ENCODE data around the gene C16orf87. TPM values are rescaled to one million over a fixed set of nuclear protein-coding genes. Genes with fewer than 3 reads are reported as not detected.

Gene C16orf87
- total RNA-seq, 1 donor from 2014 or later, result 25.0 TPM

DNA sequence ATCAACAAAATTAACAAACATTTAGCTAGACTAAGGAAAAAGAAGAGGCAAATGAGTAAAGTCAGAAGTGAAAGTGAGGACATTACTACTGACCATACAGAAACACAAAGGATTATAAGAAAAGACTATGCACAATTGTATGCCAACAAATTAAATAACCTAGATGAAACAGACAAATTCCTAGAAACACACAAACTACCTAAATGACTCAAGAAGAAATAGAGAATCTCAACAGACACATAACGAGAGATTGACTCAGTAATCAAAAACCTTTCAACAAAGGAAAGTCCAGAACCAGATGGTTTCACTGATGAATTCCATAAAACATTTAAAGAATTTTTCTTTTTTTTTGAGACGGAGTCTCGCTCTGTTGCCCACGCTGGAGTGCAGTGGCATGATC, 47.2 kb downstream of the C16orf87 start:
- H3K9me3 Mint-ChIP-seq (ENCODE audit: unreplicated experiment), result peaks cover 6% of the 10 kb centered on the region
- Histone ChIP-seq H3K79me2 (ENCODE audit: insufficient read depth, low read length) (no peaks in the 10 kb centered on the region), H2AFZ (ENCODE audit: low read depth, low read length) (no peak overlapping the region), H3K9ac (ENCODE audit: low read length) (no peak overlapping the region), H3K27me3 (ENCODE audit: insufficient read depth, low read length) (no peaks in the 10 kb centered on the region), H3K4me3 (ENCODE audit: insufficient read depth, low read depth, low read length) (no peak overlapping the region), H4K20me1 (ENCODE audit: insufficient read depth, low read length) (no peaks in the 10 kb centered on the region), H3K27ac (ENCODE audit: low read depth, low read length) (no peak overlapping the region), H3K4me2 (ENCODE audit: low read length) (no peak overlapping the region), H3K4me1 (ENCODE audit: insufficient read depth, low read length) (no peaks in the 10 kb centered on the region), H3K9me3 (ENCODE audit: insufficient read depth, low read depth, low read length) (no peaks in the 10 kb centered on the region), H3K36me3 (ENCODE audit: insufficient read depth, low read length) (no peaks in the 10 kb centered on the region)
- FAIRE-seq (no peak), DNase-seq (ENCODE audit: low read depth) (no peak)
- no peak for TF ChIP-seq EZH2 (IDR thresholded peaks at IDR 0.05; ENCODE audit: insufficient read depth, low read length)
- TF ChIP-seq, protein P1, sequence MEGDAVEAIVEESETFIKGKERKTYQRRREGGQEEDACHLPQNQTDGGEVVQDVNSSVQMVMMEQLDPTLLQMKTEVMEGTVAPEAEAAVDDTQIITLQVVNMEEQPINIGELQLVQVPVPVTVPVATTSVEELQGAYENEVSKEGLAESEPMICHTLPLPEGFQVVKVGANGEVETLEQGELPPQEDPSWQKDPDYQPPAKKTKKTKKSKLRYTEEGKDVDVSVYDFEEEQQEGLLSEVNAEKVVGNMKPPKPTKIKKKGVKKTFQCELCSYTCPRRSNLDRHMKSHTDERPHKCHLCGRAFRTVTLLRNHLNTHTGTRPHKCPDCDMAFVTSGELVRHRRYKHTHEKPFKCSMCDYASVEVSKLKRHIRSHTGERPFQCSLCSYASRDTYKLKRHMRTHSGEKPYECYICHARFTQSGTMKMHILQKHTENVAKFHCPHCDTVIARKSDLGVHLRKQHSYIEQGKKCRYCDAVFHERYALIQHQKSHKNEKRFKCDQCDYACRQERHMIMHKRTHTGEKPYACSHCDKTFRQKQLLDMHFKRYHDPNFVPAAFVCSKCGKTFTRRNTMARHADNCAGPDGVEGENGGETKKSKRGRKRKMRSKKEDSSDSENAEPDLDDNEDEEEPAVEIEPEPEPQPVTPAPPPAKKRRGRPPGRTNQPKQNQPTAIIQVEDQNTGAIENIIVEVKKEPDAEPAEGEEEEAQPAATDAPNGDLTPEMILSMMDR (IDR thresholded peaks at IDR 0.05; ENCODE audit: insufficient read depth, low read depth, low read length), result no peak
- no peaks in the 10 kb centered on the region for H3K27me3 Mint-ChIP-seq (ENCODE audit: low read depth, unreplicated experiment)
- H3K4me3 Mint-ChIP-seq (ENCODE audit: unreplicated experiment), result no peak overlapping the region
- H3K36me3 Mint-ChIP-seq (ENCODE audit: low read depth, unreplicated experiment), result no peaks in the 10 kb centered on the region
- no peak overlapping the region for H3K27ac Mint-ChIP-seq (ENCODE audit: unreplicated experiment)
- peaks cover 8% of the 10 kb centered on the region for H3K4me1 Mint-ChIP-seq (ENCODE audit: low read depth, unreplicated experiment)

DNA sequence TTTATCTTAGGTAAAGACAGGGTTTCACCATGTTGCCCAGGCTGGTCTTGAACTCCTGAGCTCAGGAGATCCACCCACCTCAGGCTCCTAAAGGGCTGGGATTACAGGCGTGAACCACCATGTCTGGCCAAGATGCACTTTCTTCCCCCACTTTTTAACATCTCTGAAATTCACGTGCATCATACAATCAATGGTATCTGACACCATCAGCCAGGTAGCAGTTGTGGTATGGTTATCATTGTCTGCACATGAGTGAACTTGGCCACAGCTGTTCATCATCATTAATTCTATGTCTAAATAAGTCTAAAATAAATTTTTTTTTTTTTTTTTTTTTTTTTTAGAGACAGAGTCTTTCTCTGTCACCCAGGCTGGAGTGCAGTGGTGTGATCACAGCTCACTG, 48.7 kb downstream of the C16orf87 start:
- Histone ChIP-seq H3K4me3 (ENCODE audit: insufficient read depth, low read depth, low read length) (no peak overlapping the region), H4K20me1 (ENCODE audit: insufficient read depth, low read length) (no peaks in the 10 kb centered on the region), H3K36me3 (ENCODE audit: insufficient read depth, low read length) (no peaks in the 10 kb centered on the region), H2AFZ (ENCODE audit: low read depth, low read length) (no peak overlapping the region), H3K27ac (ENCODE audit: low read depth, low read length) (no peak overlapping the region), H3K27me3 (ENCODE audit: insufficient read depth, low read length) (no peaks in the 10 kb centered on the region), H3K9ac (ENCODE audit: low read length) (no peak overlapping the region), H3K79me2 (ENCODE audit: insufficient read depth, low read length) (no peaks in the 10 kb centered on the region), H3K4me1 (ENCODE audit: insufficient read depth, low read length) (no peaks in the 10 kb centered on the region), H3K4me2 (ENCODE audit: low read length) (no peak overlapping the region), H3K9me3 (ENCODE audit: insufficient read depth, low read depth, low read length) (peaks cover 4% of the 10 kb centered on the region)
- no peak overlapping the region for H3K4me3 Mint-ChIP-seq (ENCODE audit: unreplicated experiment)
- H3K36me3 Mint-ChIP-seq (ENCODE audit: low read depth, unreplicated experiment), result no peaks in the 10 kb centered on the region
- H3K27ac Mint-ChIP-seq (ENCODE audit: unreplicated experiment), result no peak overlapping the region
- H3K4me1 Mint-ChIP-seq (ENCODE audit: low read depth, unreplicated experiment), result peaks cover 4% of the 10 kb centered on the region
- peaks cover 6% of the 10 kb centered on the region for H3K9me3 Mint-ChIP-seq (ENCODE audit: unreplicated experiment)
- TF ChIP-seq, protein P1 (IDR thresholded peaks at IDR 0.05; ENCODE audit: insufficient read depth, low read depth, low read length), result no peak
- no peak for TF ChIP-seq EZH2 (IDR thresholded peaks at IDR 0.05; ENCODE audit: insufficient read depth, low read length)
- no peaks in the 10 kb centered on the region for H3K27me3 Mint-ChIP-seq (ENCODE audit: low read depth, unreplicated experiment)
- no peak for DNase-seq (ENCODE audit: low read depth)
- no peak for FAIRE-seq

DNA sequence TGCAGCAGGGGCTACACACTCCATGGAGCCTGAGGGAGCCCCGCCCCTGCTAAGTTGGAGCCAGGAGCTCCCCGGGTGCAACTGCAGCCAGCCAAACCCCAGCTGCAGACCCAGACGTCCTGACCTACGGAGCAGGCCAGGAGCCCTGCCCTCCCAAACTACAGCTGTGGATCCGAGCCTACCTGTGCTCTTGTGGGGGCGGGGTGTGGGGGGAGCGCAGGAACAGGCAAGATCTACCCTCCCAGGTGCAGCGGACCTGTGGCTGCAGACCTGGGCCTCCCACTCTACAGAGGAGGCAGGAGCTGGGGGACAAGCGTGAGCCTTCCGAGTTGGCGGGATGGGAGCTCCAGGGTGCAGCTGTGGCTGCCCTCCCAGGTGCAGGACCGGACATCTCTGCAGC, 53.2 kb downstream of the C16orf87 start:
- no peak overlapping the region for H3K9ac ChIP-seq (ENCODE audit: low read length)
- no peak overlapping the region for H3K4me3 Mint-ChIP-seq (ENCODE audit: unreplicated experiment)
- no peaks in the 10 kb centered on the region for H3K36me3 Mint-ChIP-seq (ENCODE audit: low read depth, unreplicated experiment)
- H2AFZ ChIP-seq (ENCODE audit: low read depth, low read length), result no peak overlapping the region
- no peaks in the 10 kb centered on the region for H4K20me1 ChIP-seq (ENCODE audit: insufficient read depth, low read length)
- DNase-seq (ENCODE audit: low read depth) (no peak), FAIRE-seq (no peak)
- no peaks in the 10 kb centered on the region for H3K36me3 ChIP-seq (ENCODE audit: insufficient read depth, low read length)
- H3K27ac ChIP-seq (ENCODE audit: low read depth, low read length), result no peak overlapping the region
- no peaks in the 10 kb centered on the region for H3K4me1 Mint-ChIP-seq (ENCODE audit: low read depth, unreplicated experiment)
- H3K27me3 ChIP-seq (ENCODE audit: insufficient read depth, low read length), result no peaks in the 10 kb centered on the region
- H3K9me3 ChIP-seq (ENCODE audit: insufficient read depth, low read depth, low read length), result peaks cover 4% of the 10 kb centered on the region
- TF ChIP-seq, protein P1 (IDR thresholded peaks at IDR 0.05; ENCODE audit: insufficient read depth, low read depth, low read length), result no peak
- no peak for TF ChIP-seq EZH2 (IDR thresholded peaks at IDR 0.05; ENCODE audit: insufficient read depth, low read length)
- no peak overlapping the region for H3K4me2 ChIP-seq (ENCODE audit: low read length)
- H3K27ac Mint-ChIP-seq (ENCODE audit: unreplicated experiment), result no peak overlapping the region
- peaks cover 3% of the 10 kb centered on the region for H3K9me3 Mint-ChIP-seq (ENCODE audit: unreplicated experiment)
- no peaks in the 10 kb centered on the region for H3K4me1 ChIP-seq (ENCODE audit: insufficient read depth, low read length)
- no peaks in the 10 kb centered on the region for H3K27me3 Mint-ChIP-seq (ENCODE audit: low read depth, unreplicated experiment)
- H3K4me3 ChIP-seq (ENCODE audit: insufficient read depth, low read depth, low read length), result no peak overlapping the region
- H3K79me2 ChIP-seq (ENCODE audit: insufficient read depth, low read length), result no peaks in the 10 kb centered on the region

All from astrocyte (in vitro differentiated cells and primary cell).